GM18909 (cell line): ENCODE results near the gene STX7.

ENCODE experiments used
- ATAC-seq: cut with Tn5 transposase; IDR thresholded peaks from one replicate; pipeline ENCODE4 v1.9.1; 2021; ENCODE audit warnings: mild to moderate bottlenecking; ENCODE audit not compliant: unreplicated experiment, poor library complexity

STX7 gene

DNA sequence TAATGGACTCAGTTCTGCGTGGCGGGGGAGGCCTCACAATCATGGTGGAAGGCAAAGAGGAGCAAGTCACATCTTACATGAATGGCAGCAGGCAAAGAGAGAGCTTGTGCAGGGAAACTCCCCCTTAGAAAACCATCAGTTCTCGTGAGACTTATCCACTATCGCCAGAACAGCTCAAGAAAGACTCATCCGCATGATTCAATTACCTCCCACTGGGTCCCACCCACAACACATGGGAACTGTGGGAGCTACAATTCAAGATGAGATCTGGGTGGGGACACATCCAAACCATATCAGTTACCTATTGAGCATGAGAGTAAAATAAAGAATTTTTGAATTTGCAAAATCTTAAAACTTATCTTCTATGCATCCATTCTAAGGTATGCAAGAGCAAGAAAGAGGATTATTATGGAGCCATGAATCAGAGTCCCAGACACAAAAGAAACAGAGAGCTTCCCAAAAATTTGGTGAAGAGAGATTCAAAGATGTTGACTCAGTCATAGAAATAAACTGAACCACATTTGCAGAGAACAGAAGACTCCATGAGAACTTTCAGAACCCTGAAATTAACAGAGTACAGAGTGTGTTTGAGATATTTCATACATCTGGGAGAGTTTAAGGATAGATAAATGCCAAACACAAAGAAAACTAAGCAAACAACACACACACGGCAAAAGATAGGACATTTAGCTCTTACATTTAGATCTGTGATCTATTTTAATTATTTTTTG is 94.5 kb downstream of the STX7 start:
- ATAC-seq: no peak

DNA sequence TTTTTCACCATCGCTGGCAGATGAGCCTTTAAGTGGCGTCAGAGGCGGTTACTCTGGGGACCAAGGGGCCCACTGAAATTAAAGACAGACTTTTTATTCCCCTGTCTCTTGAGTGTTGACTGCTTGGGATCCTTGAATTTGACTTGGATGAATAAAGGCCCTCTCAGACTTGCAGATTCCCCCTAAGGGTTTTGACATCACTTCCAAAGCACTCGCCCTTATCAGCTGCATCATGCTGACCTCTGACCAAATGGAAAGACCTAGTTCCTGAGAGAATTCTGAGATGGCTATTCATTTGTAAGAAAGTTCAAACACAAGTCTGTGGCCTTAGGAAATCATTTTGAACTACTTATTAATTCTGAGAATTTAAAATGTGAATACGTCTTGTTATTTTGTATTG is 98.2 kb downstream of the STX7 start:
- ATAC-seq: no peak

DNA sequence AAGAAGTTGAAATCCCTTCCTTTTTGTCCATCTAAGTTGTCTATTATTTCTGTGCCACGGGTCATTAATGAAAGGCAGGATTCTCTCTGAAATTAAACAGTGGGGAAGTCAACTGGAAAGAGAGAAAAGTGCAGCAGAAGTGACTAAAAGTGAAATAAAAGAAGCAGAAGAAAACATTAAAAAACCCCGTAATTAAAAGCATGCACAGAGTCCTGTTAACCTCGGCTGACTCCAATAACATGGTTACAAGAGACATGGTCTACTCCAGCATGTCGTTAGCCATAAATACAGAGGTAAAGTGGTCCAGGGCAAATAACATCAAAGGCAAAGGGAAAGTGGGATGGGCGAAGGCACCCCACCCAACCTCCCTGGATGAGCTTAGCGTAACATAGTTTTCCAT is 98.6 kb downstream of the STX7 start:
- no peak for ATAC-seq

DNA sequence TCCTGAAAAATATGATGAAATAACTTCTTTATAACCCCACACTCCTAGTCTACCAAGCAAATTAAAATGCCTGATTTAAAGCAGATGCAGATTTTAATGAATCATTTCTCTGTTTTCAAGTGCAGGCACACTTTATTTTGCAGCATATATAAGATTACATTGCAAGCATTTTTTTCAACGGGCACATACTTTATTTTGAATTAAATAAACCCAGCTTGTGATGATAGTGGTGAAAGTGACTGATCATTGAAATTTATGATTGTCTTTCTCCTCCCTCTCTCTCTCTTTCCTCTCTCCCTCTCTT is 99.5 kb downstream of the STX7 start:
- ATAC-seq: no peak

DNA sequence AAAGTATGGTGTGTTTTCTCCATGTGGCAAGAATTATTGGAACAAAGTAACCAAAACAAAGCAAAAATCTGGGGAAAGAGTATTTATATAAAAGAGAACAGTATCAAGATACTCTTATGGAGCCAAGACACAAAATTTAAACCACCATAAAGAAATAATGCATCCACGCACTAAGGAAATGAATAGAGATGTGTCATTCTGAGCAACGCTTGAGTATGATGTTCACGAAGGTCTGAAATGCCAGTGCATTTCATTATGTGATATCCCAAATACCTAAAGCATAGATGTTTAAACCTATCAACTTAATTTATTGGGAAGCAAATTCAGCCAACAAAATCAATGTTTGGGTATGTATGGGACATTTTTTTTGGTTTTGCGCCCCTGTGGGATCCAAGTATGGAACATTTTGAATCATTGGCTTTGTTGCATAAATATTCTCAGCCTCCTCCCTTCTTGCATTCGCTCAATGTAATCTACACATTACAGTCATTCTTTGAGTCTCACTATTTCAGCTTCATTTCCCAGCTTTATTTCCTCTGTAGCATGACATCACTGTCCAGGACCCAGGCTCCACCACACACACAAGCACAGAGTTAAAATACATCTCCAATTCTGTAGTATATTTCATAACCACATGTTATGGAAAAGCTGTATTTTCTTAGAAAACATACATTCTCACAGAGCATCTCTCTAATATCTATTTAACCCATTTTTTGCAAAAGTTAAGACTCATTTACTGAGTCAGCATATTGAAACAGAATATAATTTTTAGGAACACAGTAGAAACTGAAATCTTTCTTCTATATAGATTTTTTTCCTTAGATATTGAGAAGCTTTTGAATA is 100.0 kb downstream of the STX7 start:
- ATAC-seq: no peak

DNA sequence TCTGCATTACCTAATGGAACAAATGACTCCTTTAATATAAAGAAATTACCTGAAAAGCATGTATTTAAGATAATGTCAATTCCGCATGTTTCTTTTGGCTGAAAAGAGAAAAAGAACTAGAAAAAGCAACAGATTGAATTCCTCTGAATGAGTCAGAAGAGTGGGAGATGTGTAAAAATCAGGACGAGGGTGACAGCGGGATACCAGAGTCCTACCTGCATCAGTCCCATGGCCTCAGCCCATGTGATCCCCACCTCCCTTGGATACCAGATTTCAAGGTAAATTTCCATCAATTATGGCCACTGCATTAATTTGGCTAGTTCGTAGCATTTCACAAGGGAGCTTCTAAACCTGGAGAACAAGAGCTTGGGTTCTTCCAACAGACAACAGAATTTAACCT is 101.6 kb downstream of the STX7 start:
- no peak for ATAC-seq

DNA sequence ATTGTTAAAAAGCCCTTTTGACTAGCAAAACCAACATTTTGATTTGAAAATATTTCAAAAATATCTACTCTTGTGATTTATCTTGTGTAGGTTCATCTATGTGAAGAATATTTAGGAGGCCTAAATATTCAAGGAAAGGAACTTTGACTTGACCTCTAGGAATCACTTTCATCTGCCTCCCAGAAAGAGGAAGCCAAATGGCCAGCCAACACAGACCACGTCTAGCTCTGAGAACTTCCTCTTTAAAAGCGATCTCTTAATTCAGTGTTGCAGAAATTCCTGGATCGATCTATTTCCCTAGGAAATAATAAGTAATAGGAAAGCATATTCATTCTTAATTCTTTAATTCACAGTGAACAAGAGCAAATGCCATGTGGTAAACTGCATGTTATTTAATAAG is 102.1 kb downstream of the STX7 start:
- no peak for ATAC-seq

DNA sequence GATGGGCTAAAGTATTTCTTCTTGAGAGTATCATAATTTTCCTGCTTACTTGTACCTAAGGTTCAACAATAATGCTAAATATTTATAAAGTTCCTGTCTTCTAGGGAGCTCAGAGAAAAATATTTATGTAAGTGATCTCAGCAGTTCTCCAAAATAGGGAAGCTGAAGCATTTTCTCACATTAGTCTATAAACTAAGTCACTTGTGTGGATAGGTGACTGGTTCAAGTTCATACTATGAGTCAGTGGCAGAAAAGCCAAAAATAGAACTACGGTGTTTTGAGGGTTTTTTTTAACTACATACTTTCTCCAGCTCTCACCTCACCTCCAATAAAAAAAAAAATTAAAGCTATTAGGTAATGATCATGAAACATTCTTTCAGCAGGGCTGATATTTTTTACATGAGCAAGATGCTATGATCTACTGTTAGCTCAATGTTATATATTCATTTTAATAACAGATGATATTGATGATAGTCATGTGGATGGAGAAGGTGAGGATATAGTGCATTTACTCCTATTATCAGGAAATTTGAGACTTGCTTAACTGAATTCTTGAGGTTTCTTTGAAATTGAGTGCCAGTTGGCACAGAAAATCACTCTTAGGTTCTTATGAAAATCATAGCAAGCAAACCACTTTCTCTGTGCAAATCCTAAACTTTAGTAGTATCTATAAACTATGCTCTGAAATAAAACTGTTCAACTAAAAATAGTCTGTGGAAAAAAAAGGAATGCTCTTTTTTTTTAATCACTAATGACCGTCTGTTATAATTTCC is 107.6 kb downstream of the STX7 start:
- peak; percentile 62 for ATAC-seq

DNA sequence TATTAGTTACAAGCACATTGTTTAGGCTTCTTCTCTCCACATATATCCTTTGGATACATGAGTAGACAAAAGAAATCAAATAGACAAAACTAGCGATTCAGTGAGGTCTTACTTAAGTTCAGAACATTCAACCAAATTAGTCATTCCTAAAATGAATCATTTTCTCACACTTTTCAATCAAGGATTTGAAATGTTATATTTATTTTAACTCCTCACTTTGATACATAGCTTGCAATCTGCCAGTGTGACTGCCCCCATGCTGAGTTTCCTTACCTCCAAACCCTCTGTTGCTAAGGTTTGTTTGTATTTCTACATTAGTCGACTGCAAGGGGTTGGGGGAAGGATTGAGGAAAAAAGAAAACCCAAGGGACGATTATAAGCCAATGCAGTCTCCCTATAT is 108.2 kb downstream of the STX7 start:
- ATAC-seq: no peak

DNA sequence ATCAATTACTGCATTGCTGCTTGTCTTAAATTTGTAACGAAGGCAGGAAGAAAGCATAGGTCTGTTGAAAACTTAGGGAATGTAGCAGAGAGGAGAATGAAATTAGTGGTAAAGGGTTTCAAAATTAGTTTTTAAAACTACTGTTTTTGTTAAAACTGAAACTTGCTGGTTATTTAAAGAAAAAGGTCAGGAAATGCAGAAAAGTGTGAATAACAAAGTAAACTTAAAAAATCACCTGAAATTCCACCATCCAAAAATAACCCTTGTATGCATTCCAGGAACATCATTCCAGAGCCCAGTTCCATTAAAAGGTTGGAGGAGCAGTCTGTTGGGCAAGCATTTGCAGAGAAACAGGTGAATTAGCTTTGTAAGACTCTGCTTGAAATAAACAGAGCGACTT is 108.6 kb downstream of the STX7 start:
- ATAC-seq: no peak

DNA sequence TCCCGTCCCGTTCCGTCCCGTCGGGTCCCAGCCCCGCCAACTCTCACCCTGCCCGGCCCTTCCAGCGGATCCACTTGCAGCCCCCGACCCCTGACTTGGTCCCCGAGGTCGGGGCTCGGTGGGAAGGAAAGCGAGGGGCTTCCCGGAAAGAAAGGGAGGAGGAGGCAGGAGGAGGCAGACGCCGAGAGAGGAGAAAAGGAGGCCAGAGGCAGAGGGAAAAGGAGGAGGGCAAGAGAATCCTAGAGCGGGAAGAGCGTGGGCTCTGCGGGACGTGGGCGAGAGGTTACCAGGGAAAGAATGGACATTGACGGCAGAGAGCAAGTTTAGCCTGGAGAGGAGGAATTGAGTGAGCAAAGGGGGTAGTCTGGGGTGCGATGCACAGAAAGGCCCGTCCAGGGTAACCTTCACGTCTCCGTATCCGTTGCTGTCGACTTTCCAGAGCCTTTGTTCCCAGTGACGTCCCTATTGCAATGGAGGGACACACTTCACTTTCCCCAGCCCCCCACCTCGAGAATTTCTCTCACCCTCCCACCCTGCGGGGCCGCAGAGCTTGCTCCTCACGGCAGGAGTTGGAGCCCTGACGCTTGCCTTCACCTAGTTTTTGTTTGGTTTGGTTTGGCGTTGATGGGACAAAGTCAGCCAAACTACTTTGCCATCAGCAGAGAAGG is 111.2 kb downstream of the STX7 start:
- ATAC-seq: no peak

DNA sequence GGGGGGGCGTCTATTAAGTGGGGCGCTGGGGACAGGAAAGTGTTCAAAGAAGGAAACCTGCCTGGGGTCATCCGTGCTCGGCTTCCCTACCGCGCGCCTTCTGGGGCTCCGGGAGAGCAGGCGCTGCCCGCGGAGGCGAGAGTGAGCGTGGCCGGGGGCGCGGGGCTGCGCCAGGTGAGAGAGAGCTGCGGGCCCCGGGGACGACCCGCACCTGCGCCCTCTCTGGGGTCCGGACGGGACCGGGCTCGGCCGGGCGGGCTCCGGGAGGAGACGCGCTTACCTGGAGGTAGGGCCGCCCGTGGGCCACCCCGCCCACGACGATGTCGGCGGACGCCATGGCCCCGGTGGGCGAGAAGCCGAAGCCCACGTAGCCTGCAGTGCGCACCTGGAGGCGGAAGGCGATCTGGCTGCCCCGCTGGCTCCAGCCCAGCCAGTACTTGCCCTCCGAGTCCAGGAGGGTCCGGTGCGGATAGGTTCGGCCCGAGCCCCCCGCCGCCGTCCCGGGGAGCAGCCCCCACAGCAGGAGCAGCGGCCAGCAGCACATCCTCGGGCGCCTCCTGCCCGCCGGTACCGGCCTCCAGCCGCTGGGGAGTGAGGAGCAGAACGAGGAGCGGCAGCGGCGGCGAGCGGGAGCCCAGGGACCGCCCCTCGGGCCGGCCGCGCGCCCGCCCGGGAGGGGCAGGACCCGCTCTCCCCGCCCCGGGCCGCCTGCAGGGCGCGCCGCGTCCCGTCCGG is 111.9 kb downstream of the STX7 start, which contains the start of gene MOXD1:
Gene MOXD1, minus strand, starts transcription at position 593 of the 735 bp plus-strand sequence. Its CDS starts 49 bp downstream, at position 544.
- ATAC-seq: peak; percentile 57

DNA sequence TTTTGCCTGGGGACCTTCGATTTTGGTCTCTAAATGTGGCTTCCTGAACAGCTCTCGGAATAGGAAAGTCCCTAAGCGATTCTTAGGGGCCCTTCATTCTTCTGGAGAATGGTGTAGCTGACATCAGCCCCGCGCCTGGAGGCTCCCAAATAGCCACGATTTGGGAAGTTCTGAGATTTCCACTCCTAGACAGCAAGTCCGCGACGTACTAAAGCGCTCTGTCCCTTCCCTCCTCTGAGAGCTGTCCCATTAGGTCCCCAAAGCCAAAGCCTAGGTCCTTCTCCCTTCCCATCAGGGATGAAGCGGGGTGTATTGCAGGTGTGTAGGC is 112.4 kb downstream of the STX7 start:
- no peak for ATAC-seq

DNA sequence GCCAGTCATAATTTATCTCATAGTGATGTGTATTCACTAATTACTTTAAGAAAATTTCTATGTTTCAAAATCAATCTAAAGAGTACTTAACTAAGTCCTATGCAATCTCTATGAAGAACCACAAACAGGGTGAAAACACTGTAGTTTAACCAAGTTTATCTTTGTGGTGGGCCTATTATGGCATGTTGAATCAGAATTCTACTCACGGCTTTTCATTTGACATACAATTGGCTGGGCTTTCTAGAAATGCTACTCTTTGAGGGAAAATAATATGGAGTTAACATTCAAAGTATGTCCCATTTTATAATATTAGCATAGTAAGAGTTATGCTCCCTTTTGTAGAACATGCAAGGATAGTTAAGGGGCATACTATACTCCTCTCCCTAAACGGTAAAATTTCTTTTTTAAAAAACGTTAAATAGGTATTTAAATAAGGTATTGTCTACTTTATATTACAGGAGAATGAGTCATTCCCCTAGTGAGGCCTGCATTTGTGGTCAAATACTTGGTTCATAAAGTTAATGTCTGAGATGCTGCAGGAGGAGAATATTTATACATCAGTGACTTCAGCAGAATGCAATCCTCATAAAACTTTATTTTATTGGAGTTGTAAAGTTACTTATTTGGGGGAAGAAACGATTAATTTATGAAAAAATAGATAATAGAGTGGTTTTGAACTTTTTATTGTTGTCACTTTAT is 113.4 kb downstream of the STX7 start:
- ATAC-seq: no peak
